PC-9 (cell line): ENCODE data around the gene ARHGEF28. TPM values are rescaled to one million over a fixed set of nuclear protein-coding genes. Genes with fewer than 3 reads are reported as not detected.
A peak's percentile ranks its signal among the peaks of the same experiment; 100 is the strongest.

Source experiments
- BruUV-seq: library from RNA; stranded (reverse); fragments of 400-500 nt; replicated peaks from 2 replicates; lab custom pipeline; 2021; lab: Mats Ljungman, UMichigan
- CTCF ChIA-PET: fragments of 300-600 bp; sonication (Branson Sonifier 250); formaldehyde crosslinking; loops from one replicate; lab custom pipeline; 2022; ENCODE audit warnings: antibody characterized with exemption; lab: Charles Lee
- POLR2A ChIA-PET: fragments of 300-600 bp; sonication (Branson Sonifier 250); formaldehyde crosslinking; loops from one replicate; lab custom pipeline; 2022; ENCODE audit warnings: antibody characterized with exemption; ENCODE audit not compliant: unreplicated experiment; lab: Charles Lee
- DNase-seq, 2 experiments: peaks; one replicate each; pipeline versions ENCODE4 v3.0.0 to v3.0.0-alpha.2; 2015 to 2022; ENCODE audit warnings: mixed read lengths in 1 of 2
- H2AFZ ChIP-seq: fragments of 200-600 bp; sonication (generic); 2 replicates; pipeline ENCODE4 v1.8.1; 2017; ENCODE audit warnings: antibody characterized with exemption
- H3F3A ChIP-seq: fragments of 200-600 bp; sonication (generic); 2 replicates; pipeline ENCODE4 v1.8.1; 2017; ENCODE audit warnings: antibody characterized with exemption, mild to moderate bottlenecking, low read depth; ENCODE audit not compliant: insufficient read depth
- H3K27ac ChIP-seq: fragments of 200-600 bp; sonication (generic); 2 replicates; pipeline ENCODE4 v1.6.1; 2016; ENCODE audit warnings: mixed run types
- H3K27me3 ChIP-seq: fragments of 200-600 bp; sonication (generic); 2 replicates; pipeline ENCODE4 v1.6.1; 2016; ENCODE audit warnings: low read depth, mixed run types; ENCODE audit not compliant: insufficient read depth
- H3K36me3 ChIP-seq: fragments of 200-600 bp; sonication (generic); 2 replicates; pipeline ENCODE4 v1.6.1; 2016; ENCODE audit warnings: low read depth, mixed run types
- H3K4me1 ChIP-seq: fragments of 200-600 bp; sonication (generic); replicated peaks from 2 replicates; pipeline ENCODE4 v1.6.1; 2016; ENCODE audit warnings: mixed run types; ENCODE audit not compliant: insufficient read depth
- H3K4me2 ChIP-seq: fragments of 200-600 bp; sonication (generic); 2 replicates; pipeline ENCODE4 v1.6.1; 2017; ENCODE audit warnings: mixed run types
- H3K4me3 ChIP-seq: fragments of 200-600 bp; sonication (generic); 2 replicates; pipeline ENCODE4 v1.6.1; 2016; ENCODE audit warnings: mixed run types
- H3K79me2 ChIP-seq: fragments of 200-600 bp; sonication (generic); 2 replicates; pipeline ENCODE4 v1.6.1; 2017; ENCODE audit warnings: low read depth, mixed run types
- H3K9me2 ChIP-seq: fragments of 200-600 bp; sonication (generic); 2 replicates; pipeline ENCODE4 v1.8.1; 2017; ENCODE audit warnings: mild to moderate bottlenecking; ENCODE audit not compliant: insufficient read depth
- H3K9me3 ChIP-seq: fragments of 200-600 bp; sonication (generic); 2 replicates; pipeline ENCODE4 v1.8.1; 2016; ENCODE audit warnings: low read depth; ENCODE audit not compliant: insufficient read depth
- H4K20me1 ChIP-seq: fragments of 200-600 bp; sonication (generic); 2 replicates; pipeline ENCODE4 v1.8.1; 2017; ENCODE audit not compliant: insufficient read depth
- EZH2 ChIP-seq: fragments of 200-600 bp; sonication (generic); IDR thresholded peaks from 2 replicates; pipeline ENCODE4 v1.8.0; 2017; ENCODE audit warnings: antibody characterized with exemption, low read depth
- intact Hi-C: fragments of 100-400 bp; cut with micrococcal nuclease; formaldehyde crosslinking; loops from one replicate; pipeline ENCODE4 v1.10.0; 2022; ENCODE audit not compliant: unreplicated experiment
- total RNA-seq: library from RNA; stranded (reverse); gene quantifications from 2 replicates; pipeline ENCODE4 v1.2.3, GENCODE V29; 2021
- TF ChIP-seq, protein P1 (sequence below): fragments of 200-600 bp; sonication (generic); conservative IDR thresholded peaks from 2 replicates; pipeline ENCODE4 v1.6.1; 2017; ENCODE audit warnings: mixed run types, antibody characterized with exemption, mild to moderate bottlenecking, moderate library complexity

The ARHGEF28 gene
- total RNA-seq, 1 experiment from 2014 or later, result 77.5 TPM

DNA sequence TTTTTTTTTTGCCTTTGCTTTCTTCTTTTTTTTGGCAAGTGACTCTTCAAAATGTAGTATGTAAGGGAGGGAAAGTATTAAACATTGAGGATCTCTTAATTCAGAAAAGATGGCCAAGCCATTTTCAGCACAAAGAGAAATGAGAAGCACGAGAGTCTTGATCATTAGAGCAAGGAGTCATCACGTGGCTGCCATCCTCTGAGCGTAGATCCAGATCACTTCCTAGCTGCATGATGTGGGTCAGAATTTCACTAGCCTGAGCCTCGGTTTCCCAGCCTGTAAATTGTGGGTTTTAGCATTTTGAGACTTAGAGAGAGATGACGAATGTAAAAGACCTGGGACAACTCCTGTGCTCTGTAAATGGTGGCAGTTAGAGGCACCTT lies 312.9 kb downstream of the ARHGEF28 start:
- Histone ChIP-seq H3K9me3 (no peaks in the 10 kb centered on the region), H3K4me1 (peaks cover 33% of the 10 kb centered on the region), H3K27ac (peak overlapping the region; percentile 98), H2AFZ (no peak overlapping the region), H3K4me2 (peak overlapping the region; percentile 74), H3K27me3 (no peaks in the 10 kb centered on the region), H3K79me2 (peaks cover 7% of the 10 kb centered on the region; the same call in 1 of the 2 replicates), H3K9me2 (no peaks in the 10 kb centered on the region), H3K4me3 (no peak overlapping the region; the same call in 1 of the 2 replicates), H3F3A (peaks cover 27% of the 10 kb centered on the region), H3K36me3 (peaks cover 29% of the 10 kb centered on the region), H4K20me1 (no peaks in the 10 kb centered on the region)
- TF ChIP-seq, protein P1, sequence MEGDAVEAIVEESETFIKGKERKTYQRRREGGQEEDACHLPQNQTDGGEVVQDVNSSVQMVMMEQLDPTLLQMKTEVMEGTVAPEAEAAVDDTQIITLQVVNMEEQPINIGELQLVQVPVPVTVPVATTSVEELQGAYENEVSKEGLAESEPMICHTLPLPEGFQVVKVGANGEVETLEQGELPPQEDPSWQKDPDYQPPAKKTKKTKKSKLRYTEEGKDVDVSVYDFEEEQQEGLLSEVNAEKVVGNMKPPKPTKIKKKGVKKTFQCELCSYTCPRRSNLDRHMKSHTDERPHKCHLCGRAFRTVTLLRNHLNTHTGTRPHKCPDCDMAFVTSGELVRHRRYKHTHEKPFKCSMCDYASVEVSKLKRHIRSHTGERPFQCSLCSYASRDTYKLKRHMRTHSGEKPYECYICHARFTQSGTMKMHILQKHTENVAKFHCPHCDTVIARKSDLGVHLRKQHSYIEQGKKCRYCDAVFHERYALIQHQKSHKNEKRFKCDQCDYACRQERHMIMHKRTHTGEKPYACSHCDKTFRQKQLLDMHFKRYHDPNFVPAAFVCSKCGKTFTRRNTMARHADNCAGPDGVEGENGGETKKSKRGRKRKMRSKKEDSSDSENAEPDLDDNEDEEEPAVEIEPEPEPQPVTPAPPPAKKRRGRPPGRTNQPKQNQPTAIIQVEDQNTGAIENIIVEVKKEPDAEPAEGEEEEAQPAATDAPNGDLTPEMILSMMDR, result no peak
- TSS peak; percentile 36 for BruUV-seq
- DNase-seq, result peak in 1 of 2 experiments; percentile 8
- POLR2A ChIA-PET, result interaction anchor here (0.5 to 0.8 kb wide), 8 partner anchors 8 to 1016 kb away, joined by 3 to 12 read pairs (median 6); partner anchors contain the start of gene ENC1
- intact Hi-C loops, result loop anchor here (1.0 to 5.0 kb wide), 9 partner anchors 24 to 704 kb away; no protein-coding TSS in a partner anchor
- CTCF ChIA-PET, result interaction anchor here (0.6 kb wide), 5 partner anchors 14 to 1737 kb away, joined by 4 to 5 read pairs (median 4); no protein-coding TSS in a partner anchor

DNA sequence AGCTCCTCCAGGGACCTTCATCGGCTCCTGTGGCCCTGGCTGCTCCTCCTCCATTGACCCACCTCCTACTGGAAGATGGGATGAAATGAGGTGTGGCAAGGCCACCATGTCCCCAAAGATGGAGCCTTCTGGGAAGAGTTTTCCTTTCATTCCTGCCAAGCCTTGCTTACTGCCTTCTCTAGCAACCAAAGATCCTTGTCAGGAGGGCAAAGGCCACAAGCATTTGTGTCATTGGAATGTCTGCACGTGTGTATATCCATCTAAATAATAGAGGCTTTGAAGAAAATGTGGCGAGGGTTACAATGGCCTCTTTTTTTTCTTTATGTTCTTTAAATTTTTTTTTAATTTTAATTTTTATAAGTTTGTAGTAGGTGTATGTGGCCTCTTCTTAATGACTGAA lies 313.6 kb downstream of the ARHGEF28 start:
- no TSS peak for BruUV-seq
- Histone ChIP-seq H3K4me1 (peaks cover 33% of the 10 kb centered on the region), H3K27ac (peak overlapping the region; percentile 98), H3K79me2 (peaks cover 7% of the 10 kb centered on the region; the same call in 1 of the 2 replicates), H3K9me3 (no peaks in the 10 kb centered on the region), H3K4me3 (no peak overlapping the region), H3F3A (peaks cover 27% of the 10 kb centered on the region), H3K27me3 (no peaks in the 10 kb centered on the region), H3K9me2 (no peaks in the 10 kb centered on the region), H3K4me2 (peak overlapping the region; percentile 74), H3K36me3 (peaks cover 29% of the 10 kb centered on the region), H4K20me1 (no peaks in the 10 kb centered on the region), H2AFZ (no peak overlapping the region)
- CTCF ChIA-PET, result no interaction called here
- TF ChIP-seq, protein P1, result no peak
- TF ChIP-seq EZH2, result no peak
- POLR2A ChIA-PET, result interaction anchor here (0.7 kb wide), 1 partner anchor 12 kb away, joined by 5 read pairs; no protein-coding TSS in a partner anchor
- peak in 1 of 2 experiments; percentile 10 for DNase-seq
- intact Hi-C loops, result loop anchor here (2.0 to 5.0 kb wide), 5 partner anchors 78 to 703 kb away; no protein-coding TSS in a partner anchor

DNA sequence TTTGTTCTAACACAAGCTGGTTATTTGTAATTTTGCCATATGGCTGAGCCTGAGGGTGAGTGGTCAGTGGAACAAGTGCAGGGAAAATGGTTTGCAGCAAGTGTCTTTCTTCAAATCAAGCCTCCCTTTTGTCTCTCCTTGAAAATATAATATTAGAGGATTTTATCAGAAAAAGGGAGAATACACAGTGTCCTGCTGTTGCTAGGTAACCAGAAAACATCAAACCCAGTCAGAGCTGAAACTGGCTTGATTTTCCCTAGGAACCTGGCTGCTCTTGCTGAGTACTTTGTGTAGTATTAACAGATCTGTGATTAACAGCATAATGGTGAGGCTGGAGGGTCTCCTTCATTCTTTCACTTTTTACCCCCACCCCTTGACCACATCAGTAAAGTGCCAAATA lies 314.0 kb downstream of the ARHGEF28 start:
- intact Hi-C loops, result no loop called here
- no peaks in the 10 kb centered on the region for H3K9me2 ChIP-seq
- H3K27me3 ChIP-seq, result no peaks in the 10 kb centered on the region
- no peak overlapping the region for H2AFZ ChIP-seq
- H3K79me2 ChIP-seq, result peaks cover 7% of the 10 kb centered on the region; the same call in 1 of the 2 replicates
- H3K36me3 ChIP-seq, result peaks cover 26% of the 10 kb centered on the region
- peaks cover 33% of the 10 kb centered on the region for H3K4me1 ChIP-seq
- H3F3A ChIP-seq, result peaks cover 27% of the 10 kb centered on the region
- BruUV-seq, result no TSS peak
- POLR2A ChIA-PET, result interaction anchor here (0.6 to 0.7 kb wide), 2 partner anchors 27 to 1296 kb away, joined by 3 read pairs; no protein-coding TSS in a partner anchor
- no peaks in the 10 kb centered on the region for H3K9me3 ChIP-seq
- TF ChIP-seq EZH2, result no peak
- TF ChIP-seq, protein P1, result no peak
- H4K20me1 ChIP-seq, result no peaks in the 10 kb centered on the region
- no peak overlapping the region for H3K4me3 ChIP-seq
- H3K4me2 ChIP-seq, result no peak overlapping the region
- H3K27ac ChIP-seq, result no peak overlapping the region
- CTCF ChIA-PET, result no interaction called here
- no peak for DNase-seq
